Muscle layer of duodenum (tissue), 2 donors: ENCODE results near the gene GALNT17.

Source experiments
- H3K27ac ChIP-seq: one replicate; pipeline ENCODE4 v1.7.0; 2013; ENCODE audit warnings: mild to moderate bottlenecking, low read length
- H3K27me3 ChIP-seq: one replicate; pipeline ENCODE4 v1.7.0; 2013; ENCODE audit warnings: low read depth, mild to moderate bottlenecking, control low read depth, low read length
- H3K36me3 ChIP-seq, 2 donors: one replicate each; pipeline ENCODE4 v1.7.0; 2013; ENCODE audit warnings: low read length in 2 of 2, control low read depth in 1 of 2, mild to moderate bottlenecking in 1 of 2; ENCODE audit not compliant: insufficient read depth in 2 of 2, control insufficient read depth in 1 of 2
- H3K4me1 ChIP-seq, 2 donors: one replicate each; pipeline ENCODE4 v1.7.0; 2013; ENCODE audit warnings: low read length in 2 of 2, mild to moderate bottlenecking in 2 of 2, control low read depth in 1 of 2, moderate library complexity in 1 of 2; ENCODE audit not compliant: insufficient read depth in 2 of 2, control insufficient read depth in 1 of 2
- H3K4me3 ChIP-seq, 2 donors: one replicate each; pipeline ENCODE4 v1.7.0; 2013; ENCODE audit warnings: low read length in 2 of 2, low read depth in 1 of 2, mild to moderate bottlenecking in 1 of 2
- H3K9me3 ChIP-seq, 2 donors: one replicate each; pipeline ENCODE4 v1.7.0; 2013; ENCODE audit warnings: low read length in 2 of 2, control low read depth in 1 of 2, mild to moderate bottlenecking in 1 of 2; ENCODE audit not compliant: control insufficient read depth in 1 of 2
- donor health status: healthy.

GALNT17 gene

DNA sequence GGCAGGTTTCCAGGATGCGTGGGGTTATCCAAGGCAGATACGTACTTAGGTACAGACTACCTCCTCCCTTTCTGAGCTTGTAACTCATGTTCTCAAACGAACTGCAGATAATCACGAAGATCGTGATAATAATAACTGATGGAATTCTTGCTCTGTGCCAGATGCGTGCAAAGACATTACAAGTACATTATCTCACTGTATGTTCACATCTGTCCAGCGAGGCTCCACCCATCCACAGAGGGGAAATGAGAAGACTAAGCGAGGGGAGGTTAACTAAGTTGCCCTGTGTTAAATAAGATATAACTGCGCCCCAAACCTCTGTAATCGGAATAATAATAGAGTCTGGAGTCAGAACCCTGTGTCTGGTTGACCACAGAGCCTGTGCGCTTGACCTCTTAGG lies 1.9 kb downstream of the GALNT17 start:
- H3K27me3 ChIP-seq: no peaks in the 10 kb centered on the region
- no peaks in the 10 kb centered on the region for H3K36me3 ChIP-seq
- H3K4me3 ChIP-seq: peak overlapping the region in 1 of 2 donors; percentile 70
- H3K4me1 ChIP-seq: peaks cover 0 to 5% of the 10 kb centered on the region in 2 donors
- no peak overlapping the region for H3K27ac ChIP-seq
- H3K9me3 ChIP-seq: no peaks in the 10 kb centered on the region

- Histone ChIP-seq H3K4me1 (peaks cover 0 to 5% of the 10 kb centered on the region in 2 donors), H3K36me3 (no peaks in the 10 kb centered on the region), H3K4me3 (no peak overlapping the region), H3K27me3 (no peaks in the 10 kb centered on the region), H3K27ac (no peak overlapping the region), H3K9me3 (no peaks in the 10 kb centered on the region)
Observed at GRCh38 chr7:71135116-71135515, 3.2 kb downstream of the GALNT17 start.

- no peak overlapping the region for H3K27ac ChIP-seq
Observed at GRCh38 chr7:71135663-71136062, 3.7 kb downstream of the GALNT17 start.

DNA sequence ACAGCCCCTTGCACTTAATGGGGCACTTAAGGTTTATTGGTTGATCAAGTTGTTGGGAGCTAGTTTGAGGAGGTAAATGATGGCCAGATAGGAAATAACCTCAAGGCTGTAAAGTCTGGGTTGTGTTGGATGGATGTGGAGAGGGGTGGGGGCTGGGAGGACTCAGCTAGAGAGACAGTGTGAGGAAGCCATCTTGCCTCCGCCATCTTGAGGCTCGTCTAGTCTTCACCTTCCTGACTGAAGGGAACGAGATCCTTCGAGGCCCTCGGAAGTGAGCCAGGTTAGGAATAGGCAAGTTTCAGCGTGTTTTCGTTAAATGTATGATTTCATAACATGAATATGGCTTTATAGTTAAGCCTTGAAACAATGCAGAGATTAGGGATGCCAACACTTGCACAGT lies 5.5 kb downstream of the GALNT17 start:
- no peak overlapping the region for H3K4me3 ChIP-seq
- no peaks in the 10 kb centered on the region for H3K36me3 ChIP-seq
- H3K4me1 ChIP-seq: no peaks in the 10 kb centered on the region
- no peaks in the 10 kb centered on the region for H3K9me3 ChIP-seq
- no peak overlapping the region for H3K27ac ChIP-seq
- H3K27me3 ChIP-seq: no peaks in the 10 kb centered on the region

More at GRCh38 chr7:71135663-71136062, 3.7 kb downstream of the GALNT17 start:
- no peak overlapping the region for H3K4me3 ChIP-seq
- no peaks in the 10 kb centered on the region for H3K36me3 ChIP-seq
- H3K9me3 ChIP-seq: no peaks in the 10 kb centered on the region
- H3K4me1 ChIP-seq: peaks cover 0 to 5% of the 10 kb centered on the region in 2 donors
- H3K27me3 ChIP-seq: no peaks in the 10 kb centered on the region

DNA sequence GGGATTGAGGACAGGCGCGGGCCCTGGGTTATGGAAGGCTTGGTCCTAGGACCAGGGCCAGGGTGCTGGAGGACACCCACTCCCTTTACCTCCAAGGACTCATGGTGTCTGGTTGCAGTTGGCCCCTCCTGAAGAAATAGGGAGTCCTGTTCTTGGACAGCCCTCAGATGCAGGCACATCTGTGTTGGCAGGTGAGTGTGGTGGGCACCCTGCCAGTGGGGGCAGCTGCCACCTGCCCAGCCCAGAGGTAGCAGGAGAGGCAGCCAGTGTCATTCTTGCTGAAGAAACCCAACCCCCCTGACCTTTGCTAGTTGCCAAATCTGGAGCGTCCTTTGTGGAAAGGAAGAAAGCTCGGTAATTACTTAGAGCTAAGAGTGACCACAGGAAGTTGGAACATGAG lies 8.3 kb downstream of the GALNT17 start:
- H3K9me3 ChIP-seq: peaks cover 0 to 5% of the 10 kb centered on the region in 2 donors
- H3K27ac ChIP-seq: no peak overlapping the region
- no peaks in the 10 kb centered on the region for H3K27me3 ChIP-seq
- H3K36me3 ChIP-seq: no peaks in the 10 kb centered on the region
- no peak overlapping the region for H3K4me3 ChIP-seq
- no peaks in the 10 kb centered on the region for H3K4me1 ChIP-seq

GRCh38 chr7:71144963-71145362 lies 13.0 kb downstream of the GALNT17 start:
- Histone ChIP-seq H3K4me1 (no peaks in the 10 kb centered on the region), H3K27me3 (no peaks in the 10 kb centered on the region), H3K36me3 (no peaks in the 10 kb centered on the region), H3K27ac (no peak overlapping the region), H3K4me3 (no peak overlapping the region), H3K9me3 (peaks cover 0 to 8% of the 10 kb centered on the region in 2 donors)

GRCh38 chr7:71145906-71146901 lies 14.3 kb downstream of the GALNT17 start:
- Histone ChIP-seq H3K4me3 (no peak overlapping the region), H3K36me3 (no peaks in the 10 kb centered on the region), H3K27ac (no peak overlapping the region), H3K4me1 (no peaks in the 10 kb centered on the region), H3K9me3 (peaks cover 0 to 8% of the 10 kb centered on the region in 2 donors), H3K27me3 (no peaks in the 10 kb centered on the region)

DNA sequence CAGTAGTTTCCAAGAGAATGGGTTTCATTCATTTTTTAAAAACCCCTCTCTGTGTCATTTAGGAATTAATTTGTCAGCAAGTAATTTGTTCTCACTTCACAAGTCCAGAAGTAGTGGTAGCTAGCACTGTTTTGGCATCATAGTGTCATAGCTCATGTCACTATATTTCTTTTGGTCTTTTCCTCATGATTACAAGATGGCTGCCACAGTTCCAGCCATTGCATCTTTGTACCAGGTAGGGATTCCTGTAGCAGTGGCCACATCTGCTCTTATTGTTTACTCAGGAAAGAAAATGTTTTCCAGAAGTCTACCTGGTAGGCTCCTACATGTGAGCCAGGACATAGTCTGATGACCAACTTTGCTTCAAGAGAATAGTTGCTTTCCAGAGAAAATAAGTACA lies 16.2 kb downstream of the GALNT17 start:
- no peaks in the 10 kb centered on the region for H3K4me1 ChIP-seq
- no peak overlapping the region for H3K27ac ChIP-seq
- H3K36me3 ChIP-seq: no peaks in the 10 kb centered on the region
- H3K9me3 ChIP-seq: peaks cover 0 to 8% of the 10 kb centered on the region in 2 donors
- H3K27me3 ChIP-seq: no peaks in the 10 kb centered on the region
- H3K4me3 ChIP-seq: no peak overlapping the region

DNA sequence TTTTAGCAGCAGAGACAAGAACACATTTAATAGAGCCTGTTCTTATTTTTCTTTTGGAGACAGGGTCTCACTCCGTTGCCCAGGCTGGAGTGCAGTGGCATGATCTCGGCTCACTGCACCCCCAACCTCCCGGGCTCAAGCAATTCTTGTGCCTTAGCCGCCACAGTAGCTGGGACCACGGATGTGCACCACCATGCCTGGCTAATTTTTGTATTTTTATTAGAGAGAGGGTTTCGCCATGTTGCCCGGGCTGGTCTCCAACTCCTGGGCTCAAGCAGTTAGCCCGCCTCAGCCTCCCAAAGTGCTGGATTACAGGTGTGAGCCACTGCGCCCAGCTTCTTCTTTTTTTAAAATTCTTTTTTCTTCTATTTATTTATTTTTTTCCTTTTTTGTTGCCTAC lies 23.3 kb downstream of the GALNT17 start:
- no peaks in the 10 kb centered on the region for H3K36me3 ChIP-seq
- no peaks in the 10 kb centered on the region for H3K4me1 ChIP-seq
- peaks cover 0 to 6% of the 10 kb centered on the region in 2 donors for H3K9me3 ChIP-seq
- H3K27me3 ChIP-seq: no peaks in the 10 kb centered on the region
- H3K4me3 ChIP-seq: no peak overlapping the region
- no peak overlapping the region for H3K27ac ChIP-seq

- peaks cover 0 to 6% of the 10 kb centered on the region in 2 donors for H3K9me3 ChIP-seq
- no peaks in the 10 kb centered on the region for H3K4me1 ChIP-seq
- no peaks in the 10 kb centered on the region for H3K27me3 ChIP-seq
- no peak overlapping the region for H3K4me3 ChIP-seq
- H3K27ac ChIP-seq: no peak overlapping the region
- H3K36me3 ChIP-seq: no peaks in the 10 kb centered on the region
Observed at GRCh38 chr7:71157757-71158156, 25.8 kb downstream of the GALNT17 start.

- H3K9me3 ChIP-seq: no peaks in the 10 kb centered on the region
- no peak overlapping the region for H3K27ac ChIP-seq
- H3K4me3 ChIP-seq: no peak overlapping the region
- no peaks in the 10 kb centered on the region for H3K4me1 ChIP-seq
- no peaks in the 10 kb centered on the region for H3K27me3 ChIP-seq
- no peaks in the 10 kb centered on the region for H3K36me3 ChIP-seq
Observed at GRCh38 chr7:71165708-71166107, 33.8 kb downstream of the GALNT17 start.
